NCI-H146 treated with DMSO at 0.1 percent for 48 hours (cell line): ENCODE data around the gene ZNF606.
A peak's percentile ranks its signal among the peaks of the same experiment; 100 is the strongest.
"Not testable (repeated sequence)": the region's sequence is repeated elsewhere in the genome, so short reads cannot be mapped to it uniquely, and the experiment has no call there.

Experiments
- DNase-seq: peaks from one replicate; lab custom pipeline; 2025; ENCODE audit not compliant: unreplicated experiment; lab: John Stamatoyannopoulos, UW

Gene ZNF606

DNA sequence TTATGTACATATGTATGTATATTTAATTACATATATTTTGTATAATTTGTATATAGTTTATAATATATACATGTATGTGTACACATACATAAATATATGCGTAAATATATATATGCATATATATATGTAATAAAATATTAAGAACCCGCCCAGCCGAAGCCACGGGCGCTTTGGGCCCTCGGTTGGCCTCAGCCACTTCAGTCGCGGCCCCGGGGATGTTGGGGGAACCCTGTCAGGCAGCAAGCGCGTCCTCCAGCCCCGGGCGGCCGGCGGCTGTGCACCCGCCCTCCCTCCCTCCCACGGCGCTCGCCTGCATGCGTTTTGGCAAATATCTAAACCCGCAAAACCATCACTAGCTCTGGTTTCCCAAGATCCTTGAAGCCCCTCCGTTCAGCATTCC lies 7.9 kb upstream of the ZNF606 start:
- DNase-seq: no peak

DNA sequence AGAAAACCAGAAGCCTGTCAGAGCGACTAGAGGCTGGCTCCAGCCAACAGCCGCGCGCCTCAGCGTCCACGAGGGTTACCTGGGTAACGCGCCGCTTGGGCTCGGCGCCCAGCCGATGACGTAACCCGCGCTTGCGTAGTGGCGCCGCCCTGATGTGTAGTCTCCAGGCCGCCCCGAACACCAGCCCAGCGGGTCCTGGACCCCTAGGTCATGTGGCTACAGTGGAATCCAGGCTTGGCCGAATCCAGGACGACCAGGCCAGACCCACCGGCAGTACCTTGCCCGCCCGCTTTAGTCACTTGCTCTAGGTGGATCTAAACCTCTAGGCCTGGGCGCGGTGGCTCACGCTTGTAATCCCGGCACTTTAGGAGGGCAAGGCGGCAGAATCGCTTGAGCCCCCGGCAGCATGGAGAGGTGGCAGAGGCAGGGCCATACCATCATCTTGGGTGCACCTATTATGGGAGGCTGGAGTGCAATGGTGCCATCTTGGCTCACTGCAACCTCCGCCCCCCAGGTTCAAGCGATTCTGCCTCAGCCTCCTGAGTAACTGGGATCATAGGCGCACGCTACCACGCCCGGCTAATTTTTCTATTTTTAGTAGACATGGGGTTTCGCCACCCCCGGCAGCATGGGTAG lies 7.2 kb upstream of the ZNF606 start:
- DNase-seq: peak; percentile 40

DNA sequence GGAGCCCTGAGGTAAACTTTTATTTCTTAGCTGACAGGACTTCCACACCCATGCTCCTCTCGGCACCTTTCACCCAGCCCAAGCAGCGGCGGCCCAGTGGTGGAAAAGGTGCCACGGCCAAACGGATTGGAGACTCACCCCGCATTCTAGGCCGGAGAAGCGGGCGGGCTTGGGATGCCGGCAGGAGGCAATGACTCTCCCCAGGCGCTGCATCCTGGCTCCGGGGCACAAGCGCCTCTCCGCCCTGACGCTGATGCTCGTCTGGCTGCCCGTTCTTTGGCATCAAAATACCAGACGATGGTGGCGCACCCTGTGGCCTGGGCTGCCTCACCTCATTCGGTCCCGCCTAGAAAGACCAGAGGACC lies 6.7 kb upstream of the ZNF606 start:
- no peak for DNase-seq

DNA sequence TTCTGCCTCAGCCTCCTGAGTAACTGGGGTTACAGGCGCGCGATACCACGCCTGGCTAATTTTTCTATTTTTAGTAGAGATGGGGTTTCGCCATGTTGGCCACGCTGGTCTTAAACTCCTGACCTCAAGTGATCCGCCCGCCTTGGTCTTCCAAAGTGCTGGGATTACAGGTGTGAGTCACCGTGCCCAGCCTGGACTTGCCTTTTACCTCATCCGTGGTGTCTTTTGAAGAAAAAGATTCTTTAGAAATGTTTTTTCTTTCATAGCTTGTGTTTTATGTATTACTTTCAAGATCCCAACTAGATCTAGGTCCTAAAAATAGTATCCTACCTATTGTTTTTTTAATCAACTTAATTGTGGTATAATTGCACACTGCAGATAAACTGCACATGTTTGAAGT lies 6.3 kb upstream of the ZNF606 start:
- not testable (repeated sequence) for DNase-seq

DNA sequence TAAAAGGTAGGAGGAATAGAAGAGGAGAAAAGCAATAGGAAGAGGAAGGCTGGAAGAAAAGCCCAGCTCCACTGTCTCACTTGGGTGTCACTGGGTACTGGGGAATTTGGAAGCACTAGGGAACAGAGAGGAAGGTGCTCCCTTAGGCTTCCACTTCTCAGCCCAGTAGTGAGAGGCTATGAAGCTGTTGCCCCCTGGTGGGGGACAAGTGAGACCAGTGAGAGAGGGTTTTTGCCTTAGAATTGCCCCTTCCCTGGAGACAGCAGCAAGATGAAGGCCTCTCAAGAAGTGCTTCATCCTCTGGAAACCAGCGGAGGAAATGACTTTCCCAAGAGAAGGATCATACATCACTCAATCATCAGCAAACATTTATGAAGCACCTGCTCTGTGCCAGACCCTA lies 4.7 kb upstream of the ZNF606 start:
- no peak for DNase-seq

DNA sequence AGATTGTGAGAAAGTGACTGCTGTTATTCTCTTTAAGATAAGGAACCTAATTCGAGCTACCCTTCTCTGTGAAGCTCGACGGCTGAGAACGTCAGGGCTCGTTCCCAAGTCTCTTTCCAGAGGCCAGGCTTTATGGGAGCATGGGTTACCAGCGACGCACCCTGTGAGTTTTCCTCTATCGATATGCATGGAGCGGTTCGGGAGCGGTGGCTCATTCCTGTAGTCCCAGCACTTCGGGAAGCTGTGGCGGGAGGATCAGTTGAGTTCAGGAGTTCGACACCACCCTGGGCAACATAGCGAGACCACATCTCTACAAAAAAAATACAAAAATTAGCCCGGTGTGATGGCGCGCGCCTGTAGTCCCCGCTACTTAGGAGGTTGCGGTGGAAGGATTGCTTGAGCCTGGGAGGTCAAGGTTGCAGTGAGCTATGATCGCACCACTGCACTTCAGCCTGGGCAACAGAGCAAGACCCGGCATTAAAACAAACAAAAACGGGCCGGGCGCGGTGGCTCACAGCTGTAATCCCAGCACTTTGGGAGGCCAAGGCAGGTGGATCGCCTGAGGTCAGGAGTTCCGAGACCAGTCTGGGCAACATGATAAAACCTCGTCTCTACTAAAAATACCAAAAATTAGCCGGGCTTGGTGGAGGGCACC lies 681 bp upstream of the ZNF606 start:
- no peak for DNase-seq

DNA sequence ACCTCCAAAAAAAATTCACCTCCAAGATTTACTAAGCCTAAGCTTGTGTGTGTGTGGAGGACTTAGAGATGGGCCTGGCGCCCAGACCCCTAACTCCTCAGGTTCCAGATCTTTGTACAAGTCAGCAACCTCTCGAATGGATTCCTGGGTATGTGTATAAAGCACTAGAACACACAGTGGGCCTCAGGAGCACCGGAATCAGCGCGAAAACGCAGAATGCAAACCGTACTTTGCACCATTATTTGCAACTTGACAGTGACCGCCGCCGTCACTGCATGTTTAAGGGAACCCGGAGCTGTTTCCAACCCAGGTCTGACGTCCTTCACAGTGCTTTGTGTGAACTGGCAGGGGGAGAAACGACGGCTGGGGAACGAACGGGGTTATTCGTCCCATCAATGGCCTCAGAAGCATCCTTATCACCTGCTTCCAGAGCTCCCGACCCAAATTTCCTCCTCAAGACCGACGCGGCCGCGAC lies 688 bp downstream of the ZNF606 start:
- DNase-seq: no peak

DNA sequence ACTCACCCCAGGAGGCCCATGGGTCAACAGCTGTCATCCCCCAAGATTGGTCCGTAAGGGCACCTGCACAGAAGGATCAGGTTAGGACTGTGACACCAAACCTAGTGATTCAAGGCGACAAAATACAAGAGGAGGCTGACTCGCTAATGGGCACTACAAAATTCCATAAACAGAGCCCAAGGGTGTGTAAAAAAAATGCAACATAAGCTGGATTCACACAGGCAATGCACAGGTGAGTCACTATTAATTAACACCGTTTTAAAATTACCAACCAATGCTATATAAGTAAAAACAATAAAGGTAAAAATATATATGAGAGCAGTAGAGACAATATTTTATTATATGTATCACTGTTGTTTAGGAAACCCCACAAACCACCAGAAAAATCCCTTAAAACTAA lies 1.9 kb downstream of the ZNF606 start:
- DNase-seq: no peak

DNA sequence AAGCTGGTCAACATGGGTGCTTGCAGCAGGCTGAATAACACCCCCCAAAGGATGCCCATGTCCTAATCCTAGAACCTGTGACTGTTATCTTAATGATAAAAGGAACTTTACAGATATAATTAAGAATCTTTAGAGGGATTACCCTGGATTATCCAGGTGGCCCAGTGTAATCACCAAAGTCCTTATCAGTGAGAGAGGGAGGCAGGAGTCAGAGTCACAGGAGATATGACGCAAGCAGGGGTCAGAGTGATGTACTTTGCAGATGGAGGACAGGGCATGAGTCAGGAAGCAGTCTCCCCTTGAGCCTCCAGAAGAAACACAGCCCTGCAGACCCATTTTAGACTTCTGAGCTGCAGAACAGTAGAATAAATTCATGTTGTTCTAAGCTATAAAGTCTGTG lies 9.8 kb downstream of the ZNF606 start:
- no peak for DNase-seq

DNA sequence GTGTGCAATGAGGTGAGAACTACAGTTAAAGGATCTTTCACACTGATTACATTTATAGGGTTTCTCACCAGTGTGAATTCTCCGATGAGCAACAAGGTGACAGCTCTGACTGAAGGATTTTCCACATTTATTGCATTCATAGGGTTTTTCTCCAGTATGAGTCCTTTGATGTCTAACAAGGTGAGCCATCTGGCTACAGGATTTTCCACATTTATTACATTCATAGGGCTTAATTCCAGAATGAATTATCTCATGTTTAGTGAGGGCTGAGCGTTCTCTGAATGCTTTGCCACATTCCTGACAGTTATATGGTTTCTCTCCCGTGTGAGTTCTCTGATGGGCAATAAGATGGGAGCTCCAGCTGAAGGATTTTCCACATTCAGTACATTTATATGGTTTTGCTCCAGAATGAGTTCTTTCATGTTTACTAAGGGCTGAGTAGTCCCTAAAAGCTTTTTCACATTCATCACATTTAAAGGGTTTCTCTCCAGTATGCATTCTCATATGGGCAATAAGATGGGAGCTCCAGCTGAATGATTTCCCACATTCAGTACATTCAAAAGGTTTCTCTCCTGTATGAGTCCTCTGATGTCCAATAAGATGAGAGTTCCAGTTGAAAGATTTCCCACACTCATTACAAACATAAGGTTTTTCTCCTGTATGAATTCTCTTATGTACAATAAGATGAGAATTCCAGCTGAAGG lies 23.9 kb downstream of the ZNF606 start:
- DNase-seq: no peak

DNA sequence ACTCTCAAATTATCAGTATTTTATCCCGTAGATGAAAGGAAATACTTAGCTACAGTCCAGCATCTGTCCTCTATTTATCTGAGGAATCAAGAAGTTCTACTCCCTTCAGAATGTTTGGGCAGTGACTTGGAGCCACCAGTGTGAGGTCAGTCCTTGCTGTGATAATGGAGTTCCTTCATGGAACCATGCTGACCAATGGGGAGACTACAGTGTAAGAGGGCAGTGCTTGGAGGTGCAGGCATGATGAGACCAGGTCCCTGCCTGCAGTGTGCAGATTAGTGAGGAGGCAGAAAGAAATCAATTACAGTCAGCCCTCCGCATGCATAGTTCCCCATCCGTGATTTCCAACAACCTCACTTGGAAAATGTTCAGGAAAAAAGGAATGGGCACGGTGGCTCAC lies 28.2 kb downstream of the ZNF606 start, which contains the start of gene C19orf18:
TSS of gene C19orf18 (minus strand) at position 101 of the 400 bp plus-strand sequence. CDS start 102 bp downstream, outside the sequence.
- no peak for DNase-seq

DNA sequence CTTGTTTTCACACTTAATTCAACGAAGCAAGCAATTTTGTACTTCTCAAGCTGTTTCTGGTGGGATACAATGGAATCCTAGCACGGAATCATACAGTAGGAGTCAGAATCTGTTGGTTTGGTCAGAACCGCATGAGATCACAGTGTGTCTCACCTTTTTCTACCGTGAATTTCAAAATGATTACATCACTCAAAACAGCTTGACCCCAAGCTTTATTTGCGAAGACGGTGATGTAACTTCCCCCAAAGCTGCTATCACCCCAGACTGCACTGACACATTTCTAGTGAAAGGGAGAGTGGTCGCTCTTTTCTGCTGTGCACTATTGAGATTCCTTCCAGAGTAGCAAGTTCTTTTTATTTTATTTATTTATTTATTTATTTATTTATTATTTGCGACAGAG lies 37.9 kb downstream of the ZNF606 start:
- DNase-seq: no peak

DNA sequence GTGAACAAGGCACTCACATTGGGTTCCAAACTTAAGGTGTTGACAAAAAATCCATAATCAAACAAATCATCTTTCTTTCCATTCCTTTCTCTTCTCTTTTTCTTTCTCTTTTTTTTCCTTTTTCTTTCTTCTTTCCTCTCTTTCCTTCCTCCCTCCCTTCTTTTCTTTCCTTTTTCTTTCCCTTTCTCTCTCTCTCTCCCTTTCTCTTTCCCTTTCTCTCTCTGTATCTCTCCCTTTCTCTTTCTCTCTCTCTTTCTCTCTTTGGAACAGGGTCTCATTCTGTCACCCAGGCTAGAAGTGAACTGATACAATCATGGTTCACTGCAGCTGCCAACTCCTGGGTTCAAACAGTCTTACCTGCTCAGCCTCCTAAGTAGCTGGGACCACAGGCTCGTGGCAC lies 40.8 kb downstream of the ZNF606 start:
- no peak for DNase-seq

DNA sequence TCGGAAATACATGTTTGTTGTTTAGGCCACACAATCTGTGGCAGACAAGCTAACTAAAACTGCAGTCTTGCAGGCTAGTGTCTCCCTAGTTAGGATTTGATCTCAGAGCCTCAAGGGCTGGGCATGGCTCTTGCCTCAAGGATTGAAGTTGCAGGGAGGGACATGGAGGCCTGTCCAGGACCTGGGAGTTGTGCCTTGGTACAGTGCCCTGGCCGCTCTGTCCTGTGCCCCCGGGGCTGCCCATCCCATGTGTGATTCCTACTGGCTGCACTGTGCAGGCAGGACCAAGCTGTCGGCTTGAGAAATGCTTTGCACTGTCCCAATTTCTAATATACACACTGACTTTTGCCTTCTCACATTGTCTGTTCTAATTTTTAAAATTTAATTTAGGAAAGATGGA lies 47.6 kb downstream of the ZNF606 start:
- DNase-seq: no peak

DNA sequence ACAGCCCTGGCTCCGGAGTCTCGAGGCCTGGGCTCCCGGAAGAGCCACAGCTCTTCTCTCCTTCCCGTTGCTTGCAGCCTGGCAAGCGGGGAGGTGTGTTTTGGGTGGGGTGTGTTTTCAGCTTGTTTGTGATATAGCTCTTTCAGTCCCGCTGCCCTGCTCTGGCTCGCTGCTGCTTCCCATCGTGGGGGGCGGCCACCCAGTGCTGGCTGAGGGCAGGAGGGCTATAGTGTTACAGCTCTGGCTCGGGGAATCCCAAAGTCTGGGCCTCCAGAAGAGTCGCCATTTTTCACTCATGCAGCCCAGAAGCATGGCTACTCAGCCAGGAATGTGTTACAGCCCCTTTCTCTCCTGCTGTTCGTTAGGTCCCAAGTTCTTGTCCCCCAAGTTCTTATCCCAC lies 52.9 kb downstream of the ZNF606 start:
- no peak for DNase-seq

DNA sequence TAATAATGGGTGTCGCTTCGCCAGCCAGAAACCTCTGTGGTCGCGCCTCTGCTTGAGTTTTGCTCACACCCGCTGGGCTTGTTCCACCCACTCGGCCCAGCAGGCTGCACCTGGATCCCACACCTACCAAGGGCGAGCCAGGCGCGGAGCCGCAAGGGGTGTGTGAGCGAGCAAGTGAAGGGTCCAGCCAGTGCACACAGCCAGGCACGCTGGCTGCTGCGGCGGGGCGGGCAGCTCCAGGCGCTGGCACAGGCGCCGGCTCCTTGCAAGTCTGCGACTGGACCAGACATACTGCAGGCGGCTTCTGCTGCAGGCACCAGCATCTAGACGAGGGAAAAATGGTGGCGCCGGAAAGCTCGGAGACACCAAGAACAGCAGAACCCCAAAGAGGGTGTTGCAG lies 53.3 kb downstream of the ZNF606 start:
- no peak for DNase-seq

DNA sequence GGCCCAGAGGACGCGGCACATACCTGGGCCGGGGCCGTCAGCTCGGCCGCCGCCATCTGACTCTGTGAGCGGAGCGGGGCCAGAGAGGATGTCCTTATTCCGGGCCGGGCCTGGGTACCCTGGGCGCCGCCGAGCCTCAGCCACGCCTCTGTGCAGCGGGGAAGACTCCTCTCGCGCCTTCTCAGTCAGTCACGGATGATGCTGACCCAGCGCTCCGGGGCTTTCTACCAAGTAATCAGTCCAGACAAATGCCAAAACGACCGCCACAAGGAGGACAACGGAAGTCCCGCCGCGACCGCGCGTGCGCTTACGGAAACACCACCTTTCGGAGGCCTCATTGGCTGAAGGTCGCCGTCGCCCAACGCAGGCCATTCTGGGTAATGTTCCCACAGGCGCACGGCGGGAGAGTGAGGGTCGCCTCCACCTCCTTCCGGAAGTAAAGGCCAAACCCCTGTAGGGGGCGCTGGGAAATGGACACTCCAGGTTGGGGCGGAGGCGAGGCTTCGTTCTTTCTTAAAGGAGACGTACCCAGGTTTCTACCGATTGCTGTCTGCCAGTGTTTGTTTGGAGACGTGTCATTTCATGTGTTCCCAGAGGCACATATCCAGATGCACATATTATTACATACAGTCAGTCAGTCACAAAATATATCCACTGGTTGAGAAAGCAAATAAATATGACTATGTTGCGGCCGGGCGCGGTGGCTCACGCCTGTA lies 55.0 kb downstream of the ZNF606 start, which contains the start of gene ZNF256:
TSS of gene ZNF256 (minus strand) at position 288 of the 716 bp plus-strand sequence. CDS start at position 56, 232 bp downstream.
- peak; percentile 95 for DNase-seq

DNA sequence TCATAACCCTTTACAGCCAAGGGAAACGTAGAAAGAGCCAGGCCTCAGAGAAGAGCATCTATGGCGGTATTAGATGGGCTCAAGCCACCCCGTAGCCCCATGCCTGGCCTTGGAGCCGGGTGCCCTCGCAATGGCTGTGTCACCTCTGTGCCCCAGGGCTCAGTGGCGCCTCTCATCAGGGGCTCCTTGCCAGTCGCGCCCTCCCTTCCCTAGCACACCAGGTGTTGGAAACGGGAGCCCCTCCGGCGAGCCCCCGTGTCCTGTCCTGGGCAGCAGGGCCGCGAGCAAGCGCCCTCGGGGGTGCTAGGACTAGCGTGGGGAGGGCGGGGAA lies 55.6 kb downstream of the ZNF606 start:
- DNase-seq: no peak

DNA sequence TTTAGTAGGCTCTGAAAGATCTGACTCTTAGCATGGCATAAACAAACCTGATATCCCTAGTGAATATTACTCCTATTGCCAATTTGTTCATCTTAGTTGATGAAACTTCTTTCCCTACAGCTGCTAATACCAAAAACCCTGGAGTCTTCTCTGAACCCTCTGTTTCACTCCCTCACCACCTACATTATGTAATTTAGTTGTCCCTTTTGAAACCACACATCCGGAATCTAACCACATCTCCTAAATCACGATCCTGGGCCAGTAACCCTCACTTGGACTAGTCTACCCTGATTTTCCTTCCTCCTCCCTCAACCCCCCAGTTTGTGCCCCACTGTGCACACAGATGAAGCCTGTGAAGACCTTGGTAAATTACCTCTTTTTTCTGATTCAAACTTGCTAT lies 56.3 kb downstream of the ZNF606 start:
- DNase-seq: no peak

DNA sequence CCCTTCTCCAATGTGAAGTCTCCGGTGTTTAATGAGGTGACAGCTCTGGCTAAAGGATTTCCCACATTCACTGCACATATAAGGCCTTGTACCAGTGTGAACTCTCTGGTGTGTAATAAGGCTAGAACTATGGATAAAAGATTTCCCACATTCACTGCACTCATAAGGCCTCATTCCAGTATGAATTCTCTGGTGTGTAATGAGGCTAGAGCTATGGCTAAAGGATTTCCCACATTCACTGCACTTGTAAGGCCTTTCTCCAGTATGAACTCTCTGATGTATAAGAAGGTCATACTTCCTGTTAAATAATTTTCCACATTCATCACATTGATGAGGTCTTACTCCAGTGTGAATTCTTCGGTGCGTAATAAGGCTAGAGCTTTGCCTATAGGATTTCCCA lies 61.0 kb downstream of the ZNF606 start:
- DNase-seq: no peak

DNA sequence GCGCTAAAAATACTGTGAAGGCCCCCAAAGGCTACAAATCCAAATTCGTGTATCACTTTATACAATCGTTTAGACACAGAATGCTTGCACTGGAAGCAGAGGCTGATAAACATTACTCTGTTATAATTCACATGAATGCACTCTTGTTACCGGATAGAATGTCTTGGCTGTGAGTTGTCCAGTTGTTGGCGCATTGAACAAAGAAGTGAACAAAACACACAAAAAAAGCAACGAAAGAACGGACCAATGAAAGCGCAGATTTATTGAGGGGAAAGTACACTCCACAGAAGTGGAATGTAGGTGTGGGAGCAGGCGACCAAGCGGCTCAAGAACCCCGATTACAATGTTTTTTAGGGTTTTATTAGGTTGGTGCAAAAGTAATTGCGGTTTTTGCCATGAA lies 66.9 kb downstream of the ZNF606 start:
- DNase-seq: no peak
